B cell (primary cell): Measurements from ENCODE around the gene UTP25. TPM values are rescaled to one million over a fixed set of nuclear protein-coding genes. Genes with fewer than 3 reads are reported as not detected.

ENCODE experiments used
- ATAC-seq: fragments of 200-7000 bp; cut with Tn5 transposase; one replicate; pipeline ENCODE4 v1.10.0; 2021; ENCODE audit warnings: low read depth, mild to moderate bottlenecking, moderate number of reproducible peaks, moderate library complexity
- CTCF ChIA-PET: fragments of 350-600 bp; sonication (Branson Sonifier 250); formaldehyde crosslinking; loops from one replicate; lab custom pipeline; 2021; ENCODE audit warnings: antibody characterized with exemption, inconsistent platforms; lab: Charles Lee
- POLR2A ChIA-PET: fragments of 350-600 bp; sonication (Branson Sonifier 250); formaldehyde crosslinking; loops from one replicate; lab custom pipeline; 2021; ENCODE audit warnings: antibody characterized with exemption; lab: Charles Lee
- DNase-seq: peaks from one replicate; pipeline ENCODE4 v3.0.0; 2013
- H2AFZ ChIP-seq: 2 replicates; pipeline ENCODE4 v1.6.1; 2012; ENCODE audit warnings: mild to moderate bottlenecking, low read depth, low read length; ENCODE audit not compliant: insufficient read depth, poor library complexity, severe bottlenecking
- H3K27ac ChIP-seq, 2 donors: 1 replicate in 1 of 2; 2 replicates in 1 of 2; pipeline ENCODE4 v1.5.1; 2012 to 2013; ENCODE audit warnings: low read length in 2 of 2, mild to moderate bottlenecking in 2 of 2, moderate library complexity in 1 of 2
- H3K27me3 ChIP-seq, 4 experiments: fragments of 200-600 bp in 1 of 4; sonication (generic) in 1 of 4; replicated peaks in 1 of 4; 1 replicate in 2 of 4; 2 replicates in 2 of 4; pipeline versions ENCODE4 v1.6.1 to v1.7.0; 2013 to 2016; ENCODE audit warnings: low read length in 3 of 4, mild to moderate bottlenecking in 2 of 4, mixed read lengths in 1 of 4, moderate library complexity in 1 of 4; ENCODE audit not compliant: insufficient read depth in 4 of 4, control insufficient read depth in 3 of 4; ENCODE audit errors: control extremely low read depth in 1 of 4
- H3K36me3 ChIP-seq, 2 experiments: replicated peaks in 1 of 2; 1 replicate in 1 of 2; 2 replicates in 1 of 2; pipeline versions ENCODE4 v1.6.1 to v1.7.1; 2013; ENCODE audit warnings: low read length in 1 of 2; ENCODE audit not compliant: insufficient read depth in 2 of 2, control insufficient read depth in 1 of 2; ENCODE audit errors: control extremely low read depth in 1 of 2, extremely low read depth in 1 of 2
- H3K4me1 ChIP-seq, 2 donors: fragments of 200-600 bp in 1 of 2; sonication (generic) in 1 of 2; 1 replicate in 1 of 2; 2 replicates in 1 of 2; pipeline versions ENCODE4 v1.5.1 to v1.6.1; 2013 to 2017; ENCODE audit warnings: low read length in 2 of 2; ENCODE audit not compliant: control insufficient read depth in 2 of 2, insufficient read depth in 2 of 2
- H3K4me2 ChIP-seq: replicated peaks from 2 replicates; pipeline ENCODE3; 2012; ENCODE audit warnings: mild to moderate bottlenecking, low read depth, low read length; ENCODE audit not compliant: poor library complexity, severe bottlenecking
- H3K4me3 ChIP-seq, 5 experiments: fragments of 200-600 bp in 1 of 5; sonication (generic) in 1 of 5; 1 replicate in 3 of 5; 2 replicates in 2 of 5; pipeline versions ENCODE4 v1.5.1 to v1.7.0; 2011 to 2016; ENCODE audit warnings: low read length in 4 of 5, mild to moderate bottlenecking in 4 of 5, low read depth in 2 of 5, control low read depth in 1 of 5, moderate library complexity in 1 of 5; ENCODE audit not compliant: insufficient read depth in 1 of 5; ENCODE audit errors: control extremely low read depth in 1 of 5, extremely low read depth in 1 of 5
- H3K79me2 ChIP-seq: fragments of 200-600 bp; sonication (generic); one replicate; pipeline ENCODE4 v1.6.0; 2016; ENCODE audit warnings: low read length; ENCODE audit not compliant: control insufficient read depth, insufficient read depth
- H3K9ac ChIP-seq: fragments of 200-600 bp; sonication (generic); 2 replicates; pipeline ENCODE4 v1.6.1; 2017; ENCODE audit warnings: mild to moderate bottlenecking, low read length, moderate library complexity
- H3K9me3 ChIP-seq, 3 donors: one replicate each; pipeline versions ENCODE4 v1.6.1 to v1.7.1; 2013; ENCODE audit warnings: low read length in 2 of 3; ENCODE audit not compliant: control insufficient read depth in 2 of 3, insufficient read depth in 1 of 3; ENCODE audit errors: control extremely low read depth in 1 of 3
- H4K20me1 ChIP-seq: 2 replicates; pipeline ENCODE4 v1.6.0; 2012; ENCODE audit warnings: mild to moderate bottlenecking, low read length; ENCODE audit not compliant: insufficient read depth, control insufficient read depth, poor library complexity, severe bottlenecking
- H3K27ac Mint-ChIP-seq: one replicate; pipeline ENCODE4 v1.8.0; 2021; ENCODE audit warnings: mixed read lengths
- H3K27me3 Mint-ChIP-seq: one replicate; pipeline ENCODE4 v1.8.0; 2021; ENCODE audit warnings: mixed read lengths
- H3K4me1 Mint-ChIP-seq: one replicate; pipeline ENCODE4 v1.8.0; 2021; ENCODE audit warnings: mixed read lengths
- H3K4me3 Mint-ChIP-seq: one replicate; pipeline ENCODE4 v1.8.0; 2021; ENCODE audit warnings: mixed read lengths
- H3K9me3 Mint-ChIP-seq: one replicate; pipeline ENCODE4 v1.8.0; 2022; ENCODE audit warnings: mixed read lengths; ENCODE audit not compliant: insufficient read depth
- CTCF ChIP-seq: fragments of 200-600 bp; IDR thresholded peaks from one replicate; pipeline ENCODE4 v1.8.0; 2022; ENCODE audit warnings: antibody characterized with exemption, mild to moderate bottlenecking
- EZH2 ChIP-seq: IDR thresholded peaks from 2 replicates; pipeline ENCODE4 v1.6.1; 2012; ENCODE audit warnings: borderline replicate concordance, low read depth, mild to moderate bottlenecking, moderate library complexity, low read length; ENCODE audit not compliant: insufficient read depth, poor library complexity, severe bottlenecking
- WGBS: methylation state at CpG from one replicate; pipeline ENCODE4 v1.1.5; 2013; ENCODE audit warnings: missing lambda C conversion rate; ENCODE audit not compliant: insufficient coverage; 5-methylcytosine and 5-hydroxymethylcytosine counted together
- intact Hi-C: fragments of 100-400 bp; cut with micrococcal nuclease; formaldehyde crosslinking; loops from one replicate; pipeline ENCODE4 v1.10.0; 2022
- polyA plus RNA-seq: library from polyadenylated mRNA; depleted of rRNA; stranded (reverse); fragments of >200 nt; gene quantifications from 2 replicates; pipeline ENCODE4 v1.2.3, GENCODE V29; 2012
- total RNA-seq, 2 donors: library from RNA; stranded (reverse); fragments of 120-200 nt in 1 of 2; gene quantifications; 1 replicate in 1 of 2; 2 replicates in 1 of 2; pipeline versions ENCODE4 v1.2.3 to v1.2.4, GENCODE V29; 2013 to 2022

The UTP25 gene
- total and polyA plus RNA-seq, 2 donors (not counting 1 experiment from before 2014, with no cell fraction given): 6.2 to 16.6 TPM

- Mint-ChIP-seq H3K4me1 (peaks cover 6% of the 10 kb centered on the region), H3K4me3 (no peak overlapping the region), H3K27me3 (peaks cover 44% of the 10 kb centered on the region), H3K9me3 (no peaks in the 10 kb centered on the region), H3K27ac (no peak overlapping the region)
- H3K4me2 ChIP-seq: no peak overlapping the region
- TF ChIP-seq CTCF (no peak), EZH2 (no peak)
- H3K36me3 ChIP-seq: no peaks in the 10 kb centered on the region
- ChIA-PET CTCF (interaction anchor here (0.5 to 3.9 kb wide), 4 partner anchors 21 to 589 kb away, joined by 3 to 31 read pairs (median 4); partner anchors contain the start of gene C1orf74), POLR2A (no interaction called here)
- DNase-seq: no peak
- no peak overlapping the region for H2AFZ ChIP-seq
- no peaks in the 10 kb centered on the region for H4K20me1 ChIP-seq
- no peak overlapping the region for H3K9ac ChIP-seq
- peaks cover 0 to 3% of the 10 kb centered on the region in 2 donors for H3K4me1 ChIP-seq
- intact Hi-C loops: no loop called here
- no peak for ATAC-seq
- H3K9me3 ChIP-seq: no peaks in the 10 kb centered on the region
- peaks cover 0 to 23% (median 13%) of the 10 kb centered on the region in 4 experiments for H3K27me3 ChIP-seq
- 79% methylated on average over 4 of the region's 4 CpGs for WGBS
- no peak overlapping the region for H3K4me3 ChIP-seq
- no peak overlapping the region for H3K27ac ChIP-seq
- no peaks in the 10 kb centered on the region for H3K79me2 ChIP-seq
These were observed 6.8 kb upstream of the UTP25 start for GRCh38 chr1:209820986-209821385.

DNA sequence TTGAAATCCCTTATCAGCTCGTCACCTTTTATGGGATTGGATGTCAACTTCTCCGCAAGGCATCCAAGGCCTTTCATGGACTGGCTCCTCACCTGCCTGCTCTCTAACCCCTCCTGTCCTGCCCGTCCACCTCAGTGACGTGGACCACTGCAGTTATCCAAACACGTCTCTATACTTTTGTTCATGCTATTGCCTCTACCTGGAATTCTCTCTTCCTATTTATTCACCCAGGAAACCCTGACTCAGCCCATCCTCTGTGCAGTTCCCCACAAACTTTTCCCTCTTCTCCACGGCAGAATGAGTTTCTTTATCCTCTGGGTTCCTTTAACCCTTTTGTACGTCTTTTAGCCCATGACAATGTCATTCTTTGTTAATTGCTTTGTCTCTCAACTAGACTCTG, 5.1 kb upstream of the UTP25 start:
- CTCF ChIA-PET: interaction anchor here (0.6 to 3.9 kb wide), 29 partner anchors 9 to 1560 kb away, joined by 3 to 45 read pairs (median 5); partner anchors contain the start of genes C1orf74 and IRF6
- intact Hi-C loops: loop anchor here (1.0 kb wide), 1 partner anchor 489 kb away; no protein-coding TSS in a partner anchor
- Mint-ChIP-seq H3K4me3 (no peak overlapping the region), H3K27ac (no peak overlapping the region), H3K27me3 (peaks cover 37% of the 10 kb centered on the region), H3K9me3 (no peaks in the 10 kb centered on the region), H3K4me1 (peaks cover 11% of the 10 kb centered on the region)
- POLR2A ChIA-PET: no interaction called here
- H3K4me3 ChIP-seq: no peak overlapping the region
- H3K4me2 ChIP-seq: no peak overlapping the region
- ATAC-seq (no peak), DNase-seq (no peak)
- no peaks in the 10 kb centered on the region for H3K36me3 ChIP-seq
- no peaks in the 10 kb centered on the region for H4K20me1 ChIP-seq
- H3K4me1 ChIP-seq: peaks cover 3 to 6% of the 10 kb centered on the region in 2 donors
- H3K9ac ChIP-seq: no peak overlapping the region
- H2AFZ ChIP-seq: peak overlapping the region; percentile 16
- H3K9me3 ChIP-seq: no peaks in the 10 kb centered on the region
- TF ChIP-seq CTCF (no peak), EZH2 (no peak)
- peaks cover 0 to 23% (median 13%) of the 10 kb centered on the region in 4 experiments for H3K27me3 ChIP-seq
- no peak overlapping the region for H3K27ac ChIP-seq
- 79% methylated on average over 6 of the region's 7 CpGs for WGBS
- H3K79me2 ChIP-seq: no peaks in the 10 kb centered on the region
